ENCODE data around the gene IGF2R.

DNA sequence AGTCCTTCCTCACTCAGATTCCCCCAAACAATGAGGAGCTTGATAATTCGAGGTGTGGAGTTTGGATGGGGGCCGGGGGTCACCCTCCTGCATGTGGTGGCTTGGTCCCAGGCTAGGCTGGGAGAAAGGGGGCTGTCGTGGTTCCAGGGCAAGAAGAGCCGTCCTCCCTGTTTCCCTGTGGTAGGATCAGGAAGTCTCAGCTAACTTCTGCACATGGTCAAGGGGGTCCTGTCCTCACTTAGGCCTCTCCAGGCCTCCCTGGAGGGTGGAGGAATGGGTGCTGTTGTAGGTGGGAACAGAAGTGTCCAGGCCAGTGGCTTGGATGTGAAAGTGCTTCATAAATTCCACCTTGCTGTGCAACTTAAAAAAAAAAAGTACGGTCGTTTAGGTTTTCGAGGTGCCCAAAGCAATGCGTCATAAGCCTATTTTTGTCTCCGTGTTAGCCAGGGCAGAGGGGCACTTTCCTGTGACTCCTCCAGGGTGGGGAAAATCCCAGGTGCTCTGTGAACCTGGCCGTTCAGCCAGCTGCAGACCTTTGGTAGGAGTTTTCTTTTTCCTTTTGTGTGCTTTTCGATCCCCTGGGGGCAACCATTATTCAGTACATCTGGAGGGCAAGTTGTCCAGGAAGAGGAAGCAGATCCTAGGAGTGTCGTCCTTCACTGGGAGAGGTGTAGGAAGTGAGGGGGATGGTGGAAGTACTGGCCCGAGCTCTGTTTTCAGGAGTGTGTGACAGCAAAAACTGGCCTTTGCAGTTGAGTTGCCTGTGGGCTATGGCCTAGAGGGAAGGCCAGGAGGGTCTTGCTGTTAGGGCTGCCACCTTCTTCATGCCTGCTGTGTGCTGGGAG lies 9.6 kb downstream of the IGF2R start:
- TF ChIP-seq, protein P1, sequence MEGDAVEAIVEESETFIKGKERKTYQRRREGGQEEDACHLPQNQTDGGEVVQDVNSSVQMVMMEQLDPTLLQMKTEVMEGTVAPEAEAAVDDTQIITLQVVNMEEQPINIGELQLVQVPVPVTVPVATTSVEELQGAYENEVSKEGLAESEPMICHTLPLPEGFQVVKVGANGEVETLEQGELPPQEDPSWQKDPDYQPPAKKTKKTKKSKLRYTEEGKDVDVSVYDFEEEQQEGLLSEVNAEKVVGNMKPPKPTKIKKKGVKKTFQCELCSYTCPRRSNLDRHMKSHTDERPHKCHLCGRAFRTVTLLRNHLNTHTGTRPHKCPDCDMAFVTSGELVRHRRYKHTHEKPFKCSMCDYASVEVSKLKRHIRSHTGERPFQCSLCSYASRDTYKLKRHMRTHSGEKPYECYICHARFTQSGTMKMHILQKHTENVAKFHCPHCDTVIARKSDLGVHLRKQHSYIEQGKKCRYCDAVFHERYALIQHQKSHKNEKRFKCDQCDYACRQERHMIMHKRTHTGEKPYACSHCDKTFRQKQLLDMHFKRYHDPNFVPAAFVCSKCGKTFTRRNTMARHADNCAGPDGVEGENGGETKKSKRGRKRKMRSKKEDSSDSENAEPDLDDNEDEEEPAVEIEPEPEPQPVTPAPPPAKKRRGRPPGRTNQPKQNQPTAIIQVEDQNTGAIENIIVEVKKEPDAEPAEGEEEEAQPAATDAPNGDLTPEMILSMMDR (IDR thresholded peaks at IDR 0.05; ENCODE audit: low read depth, low read length, poor library complexity, severe bottlenecking) = no peak
- TF ChIP-seq EZH2phosphoT487 (IDR thresholded peaks at IDR 0.05; ENCODE audit: borderline replicate concordance, low read length) = no peak
